Esophagus muscularis mucosa (tissue), 4 donors: ENCODE measurements around the gene PHACTR3. TPM values are rescaled to one million over a fixed set of nuclear protein-coding genes. Genes with fewer than 3 reads are reported as not detected.

Experiments used
- DNase-seq: peaks from one replicate; pipeline ENCODE4 v3.0.0-alpha.2; 2017; ENCODE audit errors: extremely low spot score
- H3K27ac ChIP-seq, 4 donors: fragments of 200-600 bp; sonication (generic); replicated peaks in 1 of 4; 1 replicate in 3 of 4; 2 replicates in 1 of 4; pipeline ENCODE4 v1.5.1; 2016 to 2019; ENCODE audit warnings: mild to moderate bottlenecking in 1 of 4
- H3K27me3 ChIP-seq, 4 donors: fragments of 200-600 bp; sonication (generic); one replicate each; pipeline versions ENCODE4 v1.5.1 to v1.6.0; 2016 to 2019
- H3K36me3 ChIP-seq, 4 donors: fragments of 200-600 bp; sonication (generic); one replicate each; pipeline ENCODE4 v1.5.1; 2016 to 2019
- H3K4me1 ChIP-seq, 4 donors: fragments of 200-600 bp; sonication (generic); one replicate each; pipeline ENCODE4 v1.5.1; 2016 to 2019
- H3K4me3 ChIP-seq, 4 donors: fragments of 200-600 bp; sonication (generic); 1 replicate in 2 of 4; 2 replicates in 2 of 4; pipeline ENCODE4 v1.5.1; 2016 to 2019; ENCODE audit warnings: mild to moderate bottlenecking in 4 of 4, moderate library complexity in 1 of 4
- H3K9me3 ChIP-seq, 4 donors: fragments of 200-600 bp; sonication (generic); 1 replicate in 3 of 4; 2 replicates in 1 of 4; pipeline ENCODE4 v1.5.1; 2016 to 2019
- CTCF ChIP-seq, 3 experiments: fragments of 200-600 bp in 2 of 3; fragments of 450-650 bp in 1 of 3; sonication (generic) in 2 of 3; IDR thresholded peaks; one replicate each; pipeline ENCODE4 v1.5.1; 2017 to 2019; ENCODE audit warnings: antibody characterized with exemption in 3 of 3, mild to moderate bottlenecking in 2 of 3, moderate library complexity in 1 of 3
- EP300 ChIP-seq: sonication (generic); formaldehyde crosslinking; IDR thresholded peaks from one replicate; pipeline ENCODE4 v1.6.1; 2017; ENCODE audit warnings: antibody characterized with exemption
- POLR2A ChIP-seq: fragments of 450-650 bp; IDR thresholded peaks from one replicate; pipeline ENCODE4 v1.6.1; 2017; ENCODE audit warnings: antibody characterized with exemption, moderate library complexity, mild to moderate bottlenecking, low read depth
- POLR2AphosphoS5 ChIP-seq, 2 donors: sonication (generic); formaldehyde crosslinking; IDR thresholded peaks; one replicate each; pipeline ENCODE4 v1.6.1; 2017; ENCODE audit warnings: antibody characterized with exemption in 2 of 2
- WGBS: methylation state at CpG from one replicate; pipeline ENCODE4 v1.1.5; 2018; 5-methylcytosine and 5-hydroxymethylcytosine counted together
- intact Hi-C: fragments of 100-400 bp; cut with DNase I; formaldehyde crosslinking; loops from one replicate; pipeline ENCODE4 v1.15.1; 2023
- total RNA-seq, 4 donors: library from RNA; depleted of rRNA; stranded (reverse); fragments of >200 nt; gene quantifications; one replicate each; pipeline versions ENCODE4 v1.1.0 to v1.2.1, GENCODE V29; 2016

PHACTR3 gene
- total RNA-seq, 4 donors from 2014 or later: 0.17 to 0.86 (median 0.56) TPM

GRCh38 chr20:59583428-59584277 is 20.7 kb upstream of the PHACTR3 start:
- H3K4me1 ChIP-seq: peaks cover 0 to 13% (median 9%) of the 10 kb centered on the region in 4 donors
- no peak overlapping the region for H3K27ac ChIP-seq
- H3K4me3 ChIP-seq: no peak overlapping the region
- H3K27me3 ChIP-seq: peaks cover 0 to 50% (median 4%) of the 10 kb centered on the region in 4 donors
- intact Hi-C loops: no loop called here
- H3K9me3 ChIP-seq: peaks cover 0 to 8% (median 4%) of the 10 kb centered on the region in 4 donors
- WGBS: 83% methylated on average over 17 of the region's 31 CpGs
- no peak for TF ChIP-seq POLR2A
- no peak for TF ChIP-seq EP300
- no peak for TF ChIP-seq CTCF (IDR thresholded peaks at IDR 0.05)
- no peak for TF ChIP-seq POLR2AphosphoS5 (IDR thresholded peaks at IDR 0.05)
- DNase-seq: no peak
- H3K36me3 ChIP-seq: no peaks in the 10 kb centered on the region

GRCh38 chr20:59584278-59584925 is 19.9 kb upstream of the PHACTR3 start:
- Histone ChIP-seq H3K4me1 (peaks cover 0 to 13% (median 9%) of the 10 kb centered on the region in 4 donors), H3K9me3 (peaks cover 0 to 8% (median 4%) of the 10 kb centered on the region in 4 donors), H3K36me3 (no peaks in the 10 kb centered on the region), H3K27ac (no peak overlapping the region), H3K27me3 (peaks cover 0 to 43% (median 4%) of the 10 kb centered on the region in 4 donors), H3K4me3 (no peak overlapping the region)
- no peak for DNase-seq
- no peak for TF ChIP-seq CTCF (IDR thresholded peaks at IDR 0.05)
- TF ChIP-seq POLR2A: no peak
- no peak for TF ChIP-seq EP300
- no peak for TF ChIP-seq POLR2AphosphoS5 (IDR thresholded peaks at IDR 0.05)
- intact Hi-C loops: no loop called here
- 79% methylated on average over 15 of the region's 15 CpGs for WGBS

- no peaks in the 10 kb centered on the region for H3K36me3 ChIP-seq
- no peak overlapping the region for H3K4me3 ChIP-seq
- peaks cover 0 to 10% (median 9%) of the 10 kb centered on the region in 4 donors for H3K4me1 ChIP-seq
- peaks cover 0 to 31% (median 3%) of the 10 kb centered on the region in 4 donors for H3K27me3 ChIP-seq
- DNase-seq: no peak
- H3K9me3 ChIP-seq: peaks cover 0 to 8% (median 4%) of the 10 kb centered on the region in 4 donors
- H3K27ac ChIP-seq: no peak overlapping the region
- 79% methylated on average over 16 of the region's 16 CpGs for WGBS
- intact Hi-C loops: no loop called here
- TF ChIP-seq POLR2A: no peak
- TF ChIP-seq CTCF (IDR thresholded peaks at IDR 0.05): no peak
- TF ChIP-seq POLR2AphosphoS5 (IDR thresholded peaks at IDR 0.05): no peak
- no peak for TF ChIP-seq EP300
These were observed 18.5 kb upstream of the PHACTR3 start for GRCh38 chr20:59585714-59586409.

- 89% methylated on average over 6 of the region's 6 CpGs for WGBS
These were observed 17.7 kb upstream of the PHACTR3 start for GRCh38 chr20:59586613-59587012.

More at GRCh38 chr20:59586613-59587012, 17.7 kb upstream of the PHACTR3 start:
- Histone ChIP-seq H3K4me3 (no peak overlapping the region), H3K27me3 (peaks cover 0 to 31% (median 0%) of the 10 kb centered on the region in 4 donors), H3K36me3 (no peaks in the 10 kb centered on the region), H3K9me3 (peaks cover 0 to 8% (median 4%) of the 10 kb centered on the region in 4 donors), H3K4me1 (peaks cover 0 to 10% (median 9%) of the 10 kb centered on the region in 4 donors), H3K27ac (no peak overlapping the region)
- intact Hi-C loops: no loop called here
- no peak for TF ChIP-seq POLR2A
- no peak for TF ChIP-seq CTCF (IDR thresholded peaks at IDR 0.05)
- TF ChIP-seq POLR2AphosphoS5 (IDR thresholded peaks at IDR 0.05): no peak
- TF ChIP-seq EP300: no peak
- DNase-seq: no peak
